Measurements from ENCODE around the gene PCDH12.
A peak's percentile ranks its signal among the peaks of the same experiment; 100 is the strongest.

The PCDH12 gene

GRCh38 chr5:141906517-141906916 lies 51.5 kb downstream of the PCDH12 start:
- DNase-seq, result no peak

GRCh38 chr5:141904551-141904950 lies 53.5 kb downstream of the PCDH12 start:
- DNase-seq, result no peak

- DNase-seq, result peak; percentile 79
Measured at GRCh38 chr5:141903261-141903660, 54.7 kb downstream of the PCDH12 start.

GRCh38 chr5:141902015-141902814 lies 55.8 kb downstream of the PCDH12 start:
- DNase-seq, result no peak

GRCh38 chr5:141898448-141899049 lies 59.5 kb downstream of the PCDH12 start:
- DNase-seq, result peak; percentile 58

- DNase-seq, result no peak
Measured at GRCh38 chr5:141897425-141897824, 60.6 kb downstream of the PCDH12 start.
